Ovary (tissue), 9 donors: Measurements from ENCODE around the gene UBN1. TPM values are rescaled to one million over a fixed set of nuclear protein-coding genes. Genes with fewer than 3 reads are reported as not detected.

Experiments
- DNase-seq, 5 donors: peaks; one replicate each; pipeline ENCODE4 v3.0.0-alpha.2; 2019 to 2020
- H3K27ac ChIP-seq, 2 donors: fragments of 200-600 bp; one replicate each; pipeline versions ENCODE4 v1.5.1 to v1.8.0; 2019 to 2022
- H3K27me3 ChIP-seq: fragments of 200-600 bp; one replicate; pipeline ENCODE4 v1.8.0; 2022
- H3K36me3 ChIP-seq: fragments of 200-600 bp; sonication (generic); one replicate; pipeline ENCODE4 v1.5.1; 2019
- H3K4me1 ChIP-seq: one replicate; pipeline ENCODE4 v1.8.1; 2013; ENCODE audit warnings: mild to moderate bottlenecking, moderate library complexity; ENCODE audit not compliant: insufficient read depth
- H3K4me3 ChIP-seq: fragments of 200-600 bp; sonication (generic); one replicate; pipeline ENCODE4 v1.5.1; 2017
- H3K9me3 ChIP-seq, 2 donors: fragments of 200-600 bp in 1 of 2; sonication (generic) in 1 of 2; one replicate each; pipeline versions ENCODE4 v1.5.1 to v1.8.1; 2013 to 2019; ENCODE audit warnings: mild to moderate bottlenecking in 1 of 2, moderate library complexity in 1 of 2
- EP300 ChIP-seq: sonication (generic); formaldehyde crosslinking; IDR thresholded peaks from one replicate; pipeline ENCODE4 v1.6.1; 2017; ENCODE audit warnings: antibody characterized with exemption
- POLR2A ChIP-seq: fragments of 450-650 bp; IDR thresholded peaks from one replicate; pipeline ENCODE4 v1.6.1; 2017; ENCODE audit warnings: antibody characterized with exemption, mild to moderate bottlenecking, moderate library complexity
- WGBS, 3 donors: extraction: QIAGEN DNeasy Blood & Tissue Kit in 1 of 3; methylation state at CpG; one replicate each; pipeline versions ENCODE4 v1.1.5 to v1.1.7; 2013 to 2017; 5-methylcytosine and 5-hydroxymethylcytosine counted together
- intact Hi-C, 4 donors: fragments of 100-400 bp; cut with DNase I; formaldehyde crosslinking; loops; one replicate each; pipeline versions ENCODE4 v1.11.0 to v1.15.1; 2022 to 2023
- polyA plus RNA-seq, 2 donors: library from polyadenylated mRNA; stranded (reverse); fragments of 200-250 nt in 1 of 2; fragments of 350-450 nt in 1 of 2; fragmentation: Illumina TruSeq in 1 of 2; extraction: RNeasy Lipid Tissue Mini Kit (QIAGEN cat#74804) in 1 of 2; gene quantifications; one replicate each; pipeline ENCODE4 v1.2.3, GENCODE V29; 2013 to 2014
- total RNA-seq, 7 donors: library from RNA; depleted of rRNA in 2 of 7; stranded (reverse); fragments of >200 nt in 2 of 7; fragmentation: NEBNext Ultra II Directional in 3 of 7; extraction: Animal tissue kit (Norgen Biotek cat#: 25700) in 3 of 7; gene quantifications; one replicate each; pipeline versions ENCODE4 v1.1.0 to v1.2.4, GENCODE V29; 2016 to 2023
- TF ChIP-seq, protein P1 (sequence below), 3 donors: fragments of 450-650 bp in 2 of 3; fragments of 200-600 bp in 1 of 3; IDR thresholded peaks; one replicate each; pipeline versions ENCODE4 v1.5.1 to v1.8.0; 2016 to 2022; ENCODE audit warnings: antibody characterized with exemption in 3 of 3, mild to moderate bottlenecking in 1 of 3
- donor health status: DM: no; HTN: no; CAD: no; lungs with moderate emphysema.
- donor health status: DM: no; HTN: no; CAD: no.
- donor health status: Bipolar disorder and iron deficiency.
- donor health status: DM: yes; HTN: yes; CAD: no.
- donor health status: DM: no; HTN: no; CAD: no.
- donor health status: DM: yes; HTN: yes; CAD: no.

UBN1 gene
- total and polyA plus RNA-seq, 9 donors: 14.5 to 41.3 (median 24.0) TPM

DNA sequence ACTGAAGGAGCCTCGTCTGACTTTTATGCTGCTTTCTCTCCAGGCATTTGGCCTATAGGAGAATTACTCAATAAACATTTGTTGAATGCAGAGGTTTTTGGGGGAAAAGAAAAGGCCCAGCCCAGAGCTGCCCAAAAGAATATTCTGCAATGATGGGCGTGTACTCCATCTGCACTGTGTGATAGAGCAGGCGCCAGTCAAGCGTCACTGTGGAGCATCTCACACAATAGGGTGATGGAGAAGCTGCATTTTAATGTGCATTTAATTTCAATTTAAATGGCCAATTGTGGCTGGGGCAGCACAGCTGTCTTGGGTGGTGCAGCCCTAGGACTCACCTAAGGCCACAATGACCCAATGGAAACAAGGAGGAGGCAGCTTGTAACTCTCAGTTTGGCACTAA is 20.8 kb upstream of the UBN1 start:
- H3K4me3 ChIP-seq: no peak overlapping the region
- no peaks in the 10 kb centered on the region for H3K4me1 ChIP-seq
- H3K9me3 ChIP-seq: no peaks in the 10 kb centered on the region
- H3K36me3 ChIP-seq: no peaks in the 10 kb centered on the region
- TF ChIP-seq EP300: no peak
- TF ChIP-seq POLR2A: no peak
- TF ChIP-seq, protein P1, sequence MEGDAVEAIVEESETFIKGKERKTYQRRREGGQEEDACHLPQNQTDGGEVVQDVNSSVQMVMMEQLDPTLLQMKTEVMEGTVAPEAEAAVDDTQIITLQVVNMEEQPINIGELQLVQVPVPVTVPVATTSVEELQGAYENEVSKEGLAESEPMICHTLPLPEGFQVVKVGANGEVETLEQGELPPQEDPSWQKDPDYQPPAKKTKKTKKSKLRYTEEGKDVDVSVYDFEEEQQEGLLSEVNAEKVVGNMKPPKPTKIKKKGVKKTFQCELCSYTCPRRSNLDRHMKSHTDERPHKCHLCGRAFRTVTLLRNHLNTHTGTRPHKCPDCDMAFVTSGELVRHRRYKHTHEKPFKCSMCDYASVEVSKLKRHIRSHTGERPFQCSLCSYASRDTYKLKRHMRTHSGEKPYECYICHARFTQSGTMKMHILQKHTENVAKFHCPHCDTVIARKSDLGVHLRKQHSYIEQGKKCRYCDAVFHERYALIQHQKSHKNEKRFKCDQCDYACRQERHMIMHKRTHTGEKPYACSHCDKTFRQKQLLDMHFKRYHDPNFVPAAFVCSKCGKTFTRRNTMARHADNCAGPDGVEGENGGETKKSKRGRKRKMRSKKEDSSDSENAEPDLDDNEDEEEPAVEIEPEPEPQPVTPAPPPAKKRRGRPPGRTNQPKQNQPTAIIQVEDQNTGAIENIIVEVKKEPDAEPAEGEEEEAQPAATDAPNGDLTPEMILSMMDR (IDR thresholded peaks at IDR 0.05): no peak
- DNase-seq: no peak
- no peaks in the 10 kb centered on the region for H3K27me3 ChIP-seq
- 94 to 95% (median 95%) methylated on average over 4 of the region's 4 CpGs for WGBS, 3 donors
- intact Hi-C loops: no loop called here
- H3K27ac ChIP-seq: no peak overlapping the region

DNA sequence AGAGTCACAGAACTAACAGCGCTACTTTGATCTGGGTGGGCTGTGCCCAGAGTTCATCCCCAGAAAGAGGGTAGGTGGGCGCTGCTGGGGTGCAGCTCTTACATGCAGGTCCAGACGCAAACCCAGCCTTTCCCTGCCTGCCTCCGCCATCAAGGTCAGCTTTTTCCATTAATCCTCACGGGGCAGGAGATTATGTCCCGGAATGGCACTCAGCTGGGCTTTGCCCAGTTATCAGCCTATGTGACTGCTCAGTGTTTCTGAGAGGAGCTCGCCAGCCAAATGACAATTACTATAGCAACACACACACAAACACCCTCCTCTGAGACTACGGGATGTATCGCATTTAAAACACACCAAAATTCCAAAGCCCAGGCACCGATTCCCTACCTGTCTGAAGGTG is 20.3 kb upstream of the UBN1 start:
- no peaks in the 10 kb centered on the region for H3K36me3 ChIP-seq
- TF ChIP-seq, protein P1 (IDR thresholded peaks at IDR 0.05): no peak
- TF ChIP-seq EP300: no peak
- no peak for TF ChIP-seq POLR2A
- DNase-seq: no peak
- WGBS, 3 donors: 78 to 88% (median 87%) methylated on average over 10 of the region's 10 CpGs
- intact Hi-C loops: no loop called here
- no peak overlapping the region for H3K4me3 ChIP-seq
- H3K27me3 ChIP-seq: no peaks in the 10 kb centered on the region
- H3K4me1 ChIP-seq: no peaks in the 10 kb centered on the region
- H3K9me3 ChIP-seq: no peaks in the 10 kb centered on the region
- H3K27ac ChIP-seq: no peak overlapping the region

DNA sequence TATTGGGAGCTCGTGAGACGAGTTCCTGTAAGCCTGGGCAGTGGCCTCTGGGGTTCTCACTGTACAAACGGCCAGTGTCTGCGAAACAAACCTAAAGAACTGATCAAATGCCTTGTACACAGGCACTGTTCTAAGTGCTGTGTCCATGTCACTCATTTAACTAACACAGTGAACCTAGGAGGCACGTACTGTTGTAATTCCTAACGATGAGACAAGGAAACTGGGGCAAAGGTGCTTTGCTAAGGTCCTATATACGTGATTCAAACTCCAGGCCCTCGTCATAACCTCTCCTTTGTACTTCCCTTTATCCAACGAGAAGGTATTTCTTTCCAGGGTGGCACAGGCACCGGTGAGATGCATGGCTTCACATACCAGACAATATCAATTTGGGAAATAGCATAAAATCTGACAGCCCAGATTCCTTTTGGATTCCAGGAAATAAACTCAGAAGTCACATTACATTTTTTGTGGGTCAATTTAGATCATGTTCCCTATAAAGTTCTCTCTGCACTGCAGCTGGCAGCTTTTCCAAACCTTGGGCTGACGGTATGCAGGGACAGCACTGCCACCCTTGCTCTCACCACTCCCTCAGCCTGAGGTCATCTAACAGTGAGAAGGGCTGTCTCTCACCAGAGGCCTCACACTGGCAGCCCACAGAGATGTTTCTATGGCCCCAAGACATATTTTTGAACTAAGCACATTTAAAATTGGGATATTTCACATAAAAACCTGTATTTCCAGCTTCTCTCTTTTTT is 18.5 kb upstream of the UBN1 start:
- 88 to 92% (median 92%) methylated on average over 11 of the region's 11 CpGs for WGBS, 3 donors
- H3K4me1 ChIP-seq: no peaks in the 10 kb centered on the region
- intact Hi-C loops: no loop called here
- DNase-seq: no peak
- no peak overlapping the region for H3K27ac ChIP-seq
- no peaks in the 10 kb centered on the region for H3K27me3 ChIP-seq
- no peak overlapping the region for H3K4me3 ChIP-seq
- no peaks in the 10 kb centered on the region for H3K9me3 ChIP-seq
- no peaks in the 10 kb centered on the region for H3K36me3 ChIP-seq
- no peak for TF ChIP-seq EP300
- TF ChIP-seq, protein P1 (IDR thresholded peaks at IDR 0.05): no peak
- TF ChIP-seq POLR2A: no peak

DNA sequence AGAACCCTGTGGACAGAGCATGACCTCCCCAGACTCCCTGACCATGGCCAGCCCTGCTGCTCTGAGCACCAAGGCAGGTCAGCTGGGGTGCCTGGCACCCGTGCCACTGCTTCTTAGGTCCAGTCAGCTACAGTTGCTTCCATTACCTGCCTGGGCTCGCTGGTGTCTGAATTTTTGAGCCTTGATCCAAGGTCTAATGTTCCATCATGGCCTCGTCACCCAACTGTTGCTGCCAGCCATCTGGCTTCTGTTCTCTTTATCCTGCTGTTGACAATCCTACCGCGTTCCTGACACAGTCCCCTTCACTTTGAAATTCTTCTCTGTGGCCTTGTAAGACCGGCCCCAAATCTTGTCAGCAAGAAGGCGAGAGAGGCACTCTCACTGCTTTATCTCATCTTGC is 16.9 kb upstream of the UBN1 start:
- intact Hi-C loops: no loop called here
- no peaks in the 10 kb centered on the region for H3K36me3 ChIP-seq
- 81 to 85% (median 82%) methylated on average over 7 of the region's 7 CpGs for WGBS, 3 donors

More for the DNA sequence above, 16.9 kb upstream of the UBN1 start:
- no peak for DNase-seq
- H3K4me3 ChIP-seq: no peak overlapping the region
- H3K9me3 ChIP-seq: no peaks in the 10 kb centered on the region
- H3K27ac ChIP-seq: no peak overlapping the region
- H3K27me3 ChIP-seq: no peaks in the 10 kb centered on the region
- H3K4me1 ChIP-seq: no peaks in the 10 kb centered on the region
- TF ChIP-seq POLR2A: no peak
- TF ChIP-seq EP300: no peak
- TF ChIP-seq, protein P1 (IDR thresholded peaks at IDR 0.05): no peak
